Liver (tissue), 3 donors: Measurements from ENCODE around the gene LDB3.

ENCODE experiments used
- CTCF ChIP-seq: fragments of 150-350 bp; IDR thresholded peaks from 2 replicates; pipeline ENCODE4 v1.5.1; 2017; ENCODE audit warnings: improper control_type of control experiment, low read depth, low read length; ENCODE audit not compliant: missing input control
- MAX ChIP-seq: IDR thresholded peaks from 2 replicates; pipeline ENCODE4 v1.6.1; 2016; ENCODE audit warnings: antibody characterized with exemption
- RAD21 ChIP-seq, 2 donors: IDR thresholded peaks; 2 replicates each; pipeline ENCODE4 v1.6.1; 2016; ENCODE audit warnings: antibody characterized with exemption in 2 of 2, mild to moderate bottlenecking in 2 of 2
- REST ChIP-seq: IDR thresholded peaks from 2 replicates; pipeline ENCODE4 v1.6.1; 2016; ENCODE audit warnings: antibody characterized with exemption, mild to moderate bottlenecking
- SP1 ChIP-seq: IDR thresholded peaks from 2 replicates; pipeline ENCODE4 v1.6.1; 2018; ENCODE audit warnings: antibody characterized with exemption, mild to moderate bottlenecking
- TAF1 ChIP-seq: conservative IDR thresholded peaks from 2 replicates; pipeline ENCODE4 v1.6.1; 2016; ENCODE audit warnings: antibody characterized with exemption, mild to moderate bottlenecking
- donor health status: healthy.
- donor health status: healthy.

GRCh38 chr10:86691333-86692022 lies 23.2 kb downstream of the LDB3 start:
- TF ChIP-seq CTCF: no peak
- TF ChIP-seq TAF1: no peak
- no peak for TF ChIP-seq REST
- TF ChIP-seq MAX: no peak
- no peak for TF ChIP-seq SP1
- TF ChIP-seq RAD21 (IDR thresholded peaks at IDR 0.05): no peak
